Testis (tissue), 3 donors: ENCODE data around the gene TICAM1. TPM values are rescaled to one million over a fixed set of nuclear protein-coding genes. Genes with fewer than 3 reads are reported as not detected.
"Not testable (repeated sequence)": the region's sequence is repeated elsewhere in the genome, so short reads cannot be mapped to it uniquely, and the experiment has no call there.

Source experiments
- DNase-seq: peaks from one replicate; pipeline ENCODE4 v3.0.0-alpha.2; 2019
- H3K27ac ChIP-seq, 2 donors: fragments of 200-600 bp; sonication (generic); one replicate each; pipeline ENCODE4 v1.5.1; 2019
- H3K27me3 ChIP-seq: fragments of 200-600 bp; sonication (generic); one replicate; pipeline ENCODE4 v1.5.1; 2019
- H3K36me3 ChIP-seq: fragments of 200-600 bp; sonication (generic); one replicate; pipeline ENCODE4 v1.5.1; 2017; ENCODE audit warnings: low read depth; ENCODE audit errors: missing control alignments
- H3K4me1 ChIP-seq: fragments of 200-600 bp; sonication (generic); one replicate; pipeline ENCODE4 v1.5.1; 2019
- H3K4me3 ChIP-seq, 2 donors: fragments of 200-600 bp; sonication (generic); one replicate each; pipeline ENCODE4 v1.5.1; 2017 to 2019
- H3K9me3 ChIP-seq: fragments of 200-600 bp; sonication (generic); one replicate; pipeline ENCODE4 v1.5.1; 2017
- POLR2A ChIP-seq: fragments of 450-650 bp; IDR thresholded peaks from one replicate; pipeline ENCODE4 v1.6.1; 2017; ENCODE audit warnings: antibody characterized with exemption, mild to moderate bottlenecking, moderate library complexity
- WGBS, 2 donors: methylation state at CpG; one replicate each; pipeline ENCODE4 v1.1.5; 2018; 5-methylcytosine and 5-hydroxymethylcytosine counted together
- intact Hi-C: fragments of 100-400 bp; cut with DNase I; formaldehyde crosslinking; loops from one replicate; pipeline ENCODE4 v1.15.1; 2023; ENCODE audit warnings: low total_unique reads
- polyA plus RNA-seq: library from polyadenylated mRNA; stranded (reverse); fragments of 350-450 nt; fragmentation: Illumina TruSeq; extraction: RNeasy Lipid Tissue Mini Kit (QIAGEN cat#74804); gene quantifications from one replicate; pipeline ENCODE4 v1.2.3, GENCODE V29; 2014; ENCODE audit warnings: low read depth, low replicate concordance; ENCODE audit not compliant: insufficient read depth
- total RNA-seq, 2 donors: library from RNA; depleted of rRNA; stranded (reverse); fragments of >200 nt; gene quantifications; one replicate each; pipeline ENCODE4 v1.2.3, GENCODE V29; 2016
- TF ChIP-seq, protein P1 (sequence below), 3 experiments: fragments of 450-650 bp in 2 of 3; fragments of 200-600 bp in 1 of 3; sonication (generic) in 1 of 3; IDR thresholded peaks; one replicate each; pipeline ENCODE4 v1.5.1; 2016 to 2019; ENCODE audit warnings: antibody characterized with exemption in 3 of 3, mild to moderate bottlenecking in 2 of 3, moderate library complexity in 1 of 3

The TICAM1 gene
- total and polyA plus RNA-seq, 3 donors from 2014 or later: 4.8 to 6.3 (median 5.0) TPM

- no peaks in the 10 kb centered on the region for H3K27me3 ChIP-seq
- H3K9me3 ChIP-seq: no peaks in the 10 kb centered on the region
- no peak for DNase-seq
- H3K27ac ChIP-seq: no peak overlapping the region
- intact Hi-C loops: no loop called here
- peaks cover 8% of the 10 kb centered on the region for H3K4me1 ChIP-seq
- no peaks in the 10 kb centered on the region for H3K36me3 ChIP-seq
- no peak overlapping the region for H3K4me3 ChIP-seq
- TF ChIP-seq POLR2A: no peak
- TF ChIP-seq, protein P1, sequence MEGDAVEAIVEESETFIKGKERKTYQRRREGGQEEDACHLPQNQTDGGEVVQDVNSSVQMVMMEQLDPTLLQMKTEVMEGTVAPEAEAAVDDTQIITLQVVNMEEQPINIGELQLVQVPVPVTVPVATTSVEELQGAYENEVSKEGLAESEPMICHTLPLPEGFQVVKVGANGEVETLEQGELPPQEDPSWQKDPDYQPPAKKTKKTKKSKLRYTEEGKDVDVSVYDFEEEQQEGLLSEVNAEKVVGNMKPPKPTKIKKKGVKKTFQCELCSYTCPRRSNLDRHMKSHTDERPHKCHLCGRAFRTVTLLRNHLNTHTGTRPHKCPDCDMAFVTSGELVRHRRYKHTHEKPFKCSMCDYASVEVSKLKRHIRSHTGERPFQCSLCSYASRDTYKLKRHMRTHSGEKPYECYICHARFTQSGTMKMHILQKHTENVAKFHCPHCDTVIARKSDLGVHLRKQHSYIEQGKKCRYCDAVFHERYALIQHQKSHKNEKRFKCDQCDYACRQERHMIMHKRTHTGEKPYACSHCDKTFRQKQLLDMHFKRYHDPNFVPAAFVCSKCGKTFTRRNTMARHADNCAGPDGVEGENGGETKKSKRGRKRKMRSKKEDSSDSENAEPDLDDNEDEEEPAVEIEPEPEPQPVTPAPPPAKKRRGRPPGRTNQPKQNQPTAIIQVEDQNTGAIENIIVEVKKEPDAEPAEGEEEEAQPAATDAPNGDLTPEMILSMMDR (IDR thresholded peaks at IDR 0.05): no peak
- 86 to 88% methylated on average over 9 of the region's 9 CpGs for WGBS, 2 donors
These were observed 36.1 kb downstream of the TICAM1 start for GRCh38 chr19:4795400-4795799.

- H3K27me3 ChIP-seq: no peaks in the 10 kb centered on the region
- no peak overlapping the region for H3K27ac ChIP-seq
- intact Hi-C loops: no loop called here
- no peak for DNase-seq
- no peak for TF ChIP-seq POLR2A
- TF ChIP-seq, protein P1 (IDR thresholded peaks at IDR 0.05): no peak
- H3K9me3 ChIP-seq: no peaks in the 10 kb centered on the region
- H3K4me3 ChIP-seq: no peak overlapping the region
- 80 to 92% methylated on average over 10 to 11 of the region's 11 CpGs for WGBS, 2 donors
- no peaks in the 10 kb centered on the region for H3K36me3 ChIP-seq
- peaks cover 8% of the 10 kb centered on the region for H3K4me1 ChIP-seq
These were observed 36.5 kb downstream of the TICAM1 start for GRCh38 chr19:4794971-4795370.

GRCh38 chr19:4793278-4793677 is 38.2 kb downstream of the TICAM1 start:
- H3K4me1 ChIP-seq: not testable (repeated sequence)

DNA sequence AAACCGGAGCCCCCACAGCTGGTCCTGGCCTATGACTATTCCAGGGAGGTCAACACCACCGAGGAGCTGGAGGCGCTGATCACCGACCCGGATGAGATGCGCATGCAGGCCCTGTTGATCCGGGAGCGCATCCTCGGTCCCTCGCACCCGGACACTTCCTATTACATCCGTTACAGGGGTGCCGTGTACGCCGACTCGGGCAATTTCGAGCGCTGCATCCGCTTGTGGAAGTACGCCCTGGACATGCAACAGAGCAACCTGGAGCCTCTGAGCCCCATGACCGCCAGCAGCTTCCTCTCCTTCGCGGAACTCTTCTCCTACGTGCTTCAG is 38.7 kb downstream of the TICAM1 start:
- WGBS, 2 donors: 72 to 77% methylated on average over 24 of the region's 24 CpGs
- H3K27me3 ChIP-seq, DNase-seq, H3K4me1 ChIP-seq, intact Hi-C loops, H3K36me3 ChIP-seq, H3K27ac ChIP-seq, H3K9me3 ChIP-seq: not testable (repeated sequence)
- peak overlapping the region in 1 of 2 donors; percentile 94 for H3K4me3 ChIP-seq

More at GRCh38 chr19:4793278-4793677, 38.2 kb downstream of the TICAM1 start:
- H3K27me3 ChIP-seq, H3K36me3 ChIP-seq, DNase-seq, intact Hi-C loops, H3K4me3 ChIP-seq, H3K9me3 ChIP-seq, H3K27ac ChIP-seq: not testable (repeated sequence)
- WGBS, 2 donors: 48 to 68% methylated on average over 6 to 19 of the region's 19 CpGs

- intact Hi-C loops, H3K27me3 ChIP-seq, H3K36me3 ChIP-seq, DNase-seq, H3K4me1 ChIP-seq, H3K9me3 ChIP-seq: not testable (repeated sequence)
- H3K27ac ChIP-seq: peak overlapping the region; percentile 89 to 93
- peak overlapping the region; percentile 94 to 98 for H3K4me3 ChIP-seq
- WGBS, 2 donors: 9 to 60% methylated on average over 1 to 47 of the region's 75 CpGs
These were observed 39.3 kb downstream of the TICAM1 start for GRCh38 chr19:4792019-4792865.

DNA sequence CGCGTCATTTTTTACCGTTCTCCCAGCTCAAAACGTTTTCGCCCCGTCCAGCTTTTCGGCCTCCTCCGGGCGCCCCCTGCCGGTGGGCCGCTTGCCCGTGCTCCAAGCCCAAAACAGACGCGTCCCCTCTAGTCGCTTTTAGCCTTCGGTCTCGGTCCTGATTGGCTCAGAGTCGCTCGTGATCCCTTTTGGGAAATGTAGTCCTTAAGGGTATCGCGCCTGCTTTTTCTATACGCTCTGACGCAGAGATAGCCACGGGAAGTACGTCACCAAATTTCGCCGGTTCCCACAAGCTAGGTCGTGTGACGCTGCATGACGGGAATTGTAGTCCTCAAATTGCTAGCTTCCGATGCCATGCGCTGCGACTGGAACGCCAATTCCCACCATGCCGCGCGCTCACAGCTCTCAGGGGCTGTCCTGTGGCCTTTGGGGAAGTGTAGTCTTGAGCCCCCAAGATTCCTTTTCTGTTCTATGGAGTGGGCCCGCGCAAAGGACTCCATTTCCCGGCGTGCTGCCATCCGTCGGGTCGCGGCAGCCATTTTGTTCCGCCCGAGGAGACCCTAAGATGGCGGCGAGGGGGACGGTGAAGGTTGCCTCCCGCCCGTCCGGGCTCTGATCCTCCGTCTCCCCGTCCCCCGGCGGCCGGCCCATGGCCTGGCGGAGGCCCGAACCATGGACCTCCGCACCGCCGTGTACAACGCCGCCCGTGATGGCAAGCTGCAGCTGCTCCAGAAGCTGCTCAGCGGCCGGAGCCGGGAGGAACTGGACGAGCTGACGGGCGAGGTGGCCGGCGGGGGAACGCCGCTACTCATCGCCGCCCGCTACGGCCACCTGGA is 40.1 kb downstream of the TICAM1 start, which contains the start of gene FEM1A:
Gene FEM1A, plus strand, starts transcription at position 552 of the 836 bp plus-strand sequence. Its CDS starts 121 bp downstream, at position 673.
- Histone ChIP-seq H3K4me1 (peaks cover 8% of the 10 kb centered on the region), H3K27me3 (no peaks in the 10 kb centered on the region), H3K27ac (peak within 1 kb of the TSS; percentile 89 to 93), H3K36me3 (no peaks in the 10 kb centered on the region), H3K9me3 (no peaks in the 10 kb centered on the region), H3K4me3 (peak within 1 kb of the TSS; percentile 94 to 98)
- DNase-seq: peak; percentile 100
- no peak for TF ChIP-seq POLR2A
- TF ChIP-seq, protein P1 (IDR thresholded peaks at IDR 0.05): peak; percentile 99 to 100 (median 100)
- 0 to 1% methylated on average over 37 to 67 of the region's 80 CpGs for WGBS, 2 donors
- intact Hi-C loops: no loop called here

- H3K9me3 ChIP-seq, DNase-seq, H3K27me3 ChIP-seq, H3K27ac ChIP-seq, H3K36me3 ChIP-seq, H3K4me1 ChIP-seq, H3K4me3 ChIP-seq: not testable (repeated sequence)
- intact Hi-C loops: loop anchor here (10.0 kb wide), 1 partner anchor 52 kb away; no protein-coding TSS in a partner anchor
- 73% methylated on average over 5 to 6 of the region's 6 CpGs for WGBS, 2 donors
These were observed 45.0 kb downstream of the TICAM1 start for GRCh38 chr19:4786412-4787016.
